GM12878 (cell line): Measurements from ENCODE around the gene RNPS1. TPM values are rescaled to one million over a fixed set of nuclear protein-coding genes. Genes with fewer than 3 reads are reported as not detected.

Experiments
- ATAC-seq: fragments of 200-7000 bp; cut with Tn5 transposase; 3 replicates; pipeline ENCODE4 v1.9.1; 2020; ENCODE audit warnings: mild to moderate bottlenecking, moderate library complexity
- BruUV-seq: library from RNA; stranded (reverse); fragments of 400-500 nt; replicated peaks from 2 replicates; lab custom pipeline; 2021; lab: Mats Ljungman, UMichigan
- CTCF ChIA-PET: fragments of 300-600 bp; sonication (Branson Sonifier 250); formaldehyde crosslinking; extraction: SDS; loops from one replicate; lab custom pipeline; 2021; ENCODE audit warnings: inconsistent platforms; lab: Yijun Ruan, JAX
- POLR2A ChIA-PET: fragments of 350-600 bp; formaldehyde crosslinking; extraction: SDS; loops from one replicate; lab custom pipeline; 2021; ENCODE audit warnings: inconsistent platforms; lab: Charles Lee
- RAD21 ChIA-PET: fragments of 300-600 bp; sonication (Branson Sonifier 250); formaldehyde crosslinking; loops from one replicate; lab custom pipeline; 2023; ENCODE audit warnings: antibody characterized with exemption; ENCODE audit not compliant: unreplicated experiment; lab: Charles Lee
- SMC1A ChIA-PET: fragments of 300-600 bp; sonication (Branson Sonifier 250); formaldehyde crosslinking; loops from one replicate; lab custom pipeline; 2023; ENCODE audit not compliant: unreplicated experiment, uncharacterized antibody; lab: Charles Lee
- DNase-seq: peaks from one replicate; pipeline ENCODE4 v3.0.0-alpha.2; 2011; ENCODE audit warnings: low read depth, low spot score
- FAIRE-seq: peaks from 3 replicates; lab custom pipeline; 2011; peaks lifted over from hg19 to GRCh38; lab: Jason Lieb, UNC
- H2AFZ ChIP-seq: 2 replicates; pipeline ENCODE4 v1.6.0; 2011; ENCODE audit warnings: low read depth, low read length, control low read depth; ENCODE audit not compliant: control insufficient read depth
- H3K27ac ChIP-seq: 2 replicates; pipeline ENCODE4 v1.5.1; 2011; ENCODE audit warnings: control low read depth; ENCODE audit not compliant: control insufficient read depth, insufficient read depth
- H3K27me3 ChIP-seq, 2 experiments: replicated peaks in 1 of 2; 2 replicates each; pipeline versions ENCODE4 v1.6.0 to v1.6.1; 2011; ENCODE audit warnings: low read length in 1 of 2; ENCODE audit not compliant: control insufficient read depth in 2 of 2, insufficient read depth in 2 of 2
- H3K36me3 ChIP-seq, 2 experiments: 2 replicates each; pipeline ENCODE4 v1.5.1; 2011; ENCODE audit warnings: low read length in 1 of 2; ENCODE audit not compliant: control insufficient read depth in 2 of 2, insufficient read depth in 2 of 2
- H3K4me1 ChIP-seq: 2 replicates; pipeline ENCODE4 v1.6.1; 2011; ENCODE audit warnings: mild to moderate bottlenecking, low read length, moderate library complexity, mixed read lengths; ENCODE audit not compliant: control insufficient read depth, insufficient read depth
- H3K4me2 ChIP-seq: 2 replicates; pipeline ENCODE4 v1.6.0; 2011; ENCODE audit warnings: control low read depth; ENCODE audit not compliant: control insufficient read depth, insufficient read depth
- H3K4me3 ChIP-seq: fragments of 200-600 bp; sonication (generic); 2 replicates; pipeline ENCODE4 v1.5.1; 2016
- H3K79me2 ChIP-seq: 2 replicates; pipeline ENCODE4 v1.6.0; 2011; ENCODE audit warnings: low read length; ENCODE audit not compliant: control insufficient read depth, insufficient read depth
- H3K9ac ChIP-seq: 2 replicates; pipeline ENCODE4 v1.8.0; 2011; ENCODE audit warnings: low read length, control low read depth, mixed read lengths; ENCODE audit not compliant: control insufficient read depth, insufficient read depth
- H3K9me3 ChIP-seq: replicated peaks from 3 replicates; pipeline ENCODE4 v1.5.1; 2011; ENCODE audit warnings: mild to moderate bottlenecking, low read length; ENCODE audit not compliant: control insufficient read depth, insufficient read depth
- H4K20me1 ChIP-seq: 2 replicates; pipeline ENCODE4 v1.6.0; 2011; ENCODE audit not compliant: control insufficient read depth, insufficient read depth
- ASH2L ChIP-seq: fragments of 300-600, 200-600 bp; sonication (generic); IDR thresholded peaks from 2 replicates; pipeline ENCODE4 v1.6.1; 2017; ENCODE audit warnings: low read depth, mild to moderate bottlenecking, borderline replicate concordance
- BCL11A ChIP-seq: IDR thresholded peaks from 2 replicates; pipeline ENCODE4 v1.6.1; 2011; ENCODE audit warnings: low read depth, low read length
- CEBPB ChIP-seq, 2 experiments: fragments of 150-350 bp in 1 of 2; IDR thresholded peaks; 2 replicates each; pipeline ENCODE4 v1.6.1; 2012 to 2014; ENCODE audit warnings: low read depth in 2 of 2, low read length in 2 of 2, borderline replicate concordance in 1 of 2, inconsistent platforms in 1 of 2
- CHD1 ChIP-seq: IDR thresholded peaks from 2 replicates; pipeline ENCODE4 v1.6.1; 2012; ENCODE audit warnings: low read depth, low read length, improper control_type of control experiment
- EGR1 ChIP-seq, 2 experiments: IDR thresholded peaks; 1 replicate in 1 of 2; 2 replicates in 1 of 2; pipeline ENCODE4 v1.6.1; 2011 to 2012; ENCODE audit warnings: low read depth in 2 of 2, low read length in 2 of 2, borderline replicate concordance in 1 of 2, mild to moderate bottlenecking in 1 of 2, moderate library complexity in 1 of 2
- FOS ChIP-seq: IDR thresholded peaks from 3 replicates; pipeline ENCODE4 v1.6.1; 2011; ENCODE audit warnings: borderline replicate concordance; ENCODE audit not compliant: insufficient read length; ENCODE audit errors: extremely low read depth
- FOXM1 ChIP-seq: IDR thresholded peaks from 2 replicates; pipeline ENCODE4 v1.6.1; 2012; ENCODE audit warnings: low read depth, mild to moderate bottlenecking, inconsistent platforms, low read length, moderate library complexity
- IKZF2 ChIP-seq, 2 experiments: fragments of 450-650 bp; IDR thresholded peaks; 2 replicates each; pipeline ENCODE4 v1.6.1; 2017; ENCODE audit warnings: mild to moderate bottlenecking in 2 of 2, moderate library complexity in 2 of 2
- JUND ChIP-seq: IDR thresholded peaks from 2 replicates; pipeline ENCODE4 v1.6.1; 2012; ENCODE audit warnings: low read depth, mild to moderate bottlenecking, low read length, improper control_type of control experiment, moderate library complexity
- NR2C1 ChIP-seq: fragments of 450-650 bp; IDR thresholded peaks from 2 replicates; pipeline ENCODE4 v1.6.1; 2017; ENCODE audit warnings: antibody characterized with exemption, mild to moderate bottlenecking, moderate library complexity
- POLR2AphosphoS2 ChIP-seq: IDR thresholded peaks from 2 replicates; pipeline ENCODE4 v1.6.1; 2011; ENCODE audit warnings: low read depth, mild to moderate bottlenecking, low read length, improper control_type of control experiment, moderate library complexity
- POLR2AphosphoS5 ChIP-seq: IDR thresholded peaks from 2 replicates; pipeline ENCODE4 v1.6.1; 2011; ENCODE audit warnings: mild to moderate bottlenecking, low read length, inconsistent platforms
- RFX5 ChIP-seq: IDR thresholded peaks from 2 replicates; pipeline ENCODE4 v1.6.1; 2011; ENCODE audit warnings: low read depth, low read length, improper control_type of control experiment
- SKIL ChIP-seq: fragments of 450-650 bp; IDR thresholded peaks from 2 replicates; pipeline ENCODE4 v1.6.1; 2017; ENCODE audit warnings: mild to moderate bottlenecking, low read depth, inconsistent platforms; ENCODE audit not compliant: poor library complexity, severe bottlenecking
- TARDBP ChIP-seq: IDR thresholded peaks from 2 replicates; pipeline ENCODE4 v1.6.1; 2016; ENCODE audit warnings: borderline replicate concordance
- TCF7 ChIP-seq: IDR thresholded peaks from 2 replicates; pipeline ENCODE4 v1.6.1; 2014; ENCODE audit warnings: antibody characterized with exemption, borderline replicate concordance
- USF2 ChIP-seq: IDR thresholded peaks from 2 replicates; pipeline ENCODE4 v1.6.1; 2011; ENCODE audit warnings: low read depth, low read length, improper control_type of control experiment, borderline replicate concordance
- ZNF217 ChIP-seq: fragments of 450-650 bp; IDR thresholded peaks from 2 replicates; pipeline ENCODE4 v1.6.1; 2017; ENCODE audit warnings: antibody characterized with exemption, mild to moderate bottlenecking
- ZNF24 ChIP-seq: fragments of 450-650 bp; IDR thresholded peaks from 2 replicates; pipeline ENCODE4 v1.6.1; 2017; ENCODE audit warnings: antibody characterized with exemption, mild to moderate bottlenecking
- ZZZ3 ChIP-seq: IDR thresholded peaks from 2 replicates; pipeline ENCODE4 v1.6.1; 2011; ENCODE audit warnings: low read depth; ENCODE audit not compliant: control insufficient read depth, insufficient read length
- WGBS: methylation state at CpG from one replicate; pipeline ENCODE4 v1.1.6; 2016; ENCODE audit warnings: low lambda C conversion rate; ENCODE audit not compliant: insufficient replicate concordance, insufficient coverage; ENCODE audit errors: missing lambda C conversion rate; 5-methylcytosine and 5-hydroxymethylcytosine counted together
- in situ Hi-C: fragments of 300-500 bp; cut with MboI; formaldehyde crosslinking; loops from 9 replicates; pipeline ENCODE4 v1.14.3; 2018; ENCODE audit warnings: mixed read lengths
- intact Hi-C: fragments of 100-400 bp; cut with micrococcal nuclease; formaldehyde crosslinking; loops from one replicate; pipeline ENCODE4 v1.14.2; 2022; ENCODE audit not compliant: unreplicated experiment
- polyA plus RNA-seq, 11 experiments: library from polyadenylated mRNA; depleted of rRNA in 4 of 11; unstranded in 6 of 11; stranded (reverse) in 5 of 11; fragments of >200 nt; fragmentation: Nextera tagmentation in 4 of 11; fragmentation: Illumina TruSeq in 1 of 11; extraction: Ambion mirVana in 4 of 11; extraction: Trizol in 1 of 11; gene quantifications; 1 replicate in 1 of 11; 2 replicates in 10 of 11; pipeline versions ENCODE4 v1.2.1 to v1.2.3, GENCODE V29; 2011 to 2016; ENCODE audit warnings: inconsistent platforms in 2 of 11, missing spikeins in 2 of 11, low read depth in 1 of 11
- total RNA-seq, 4 experiments: library from RNA; depleted of rRNA in 3 of 4; stranded (reverse); fragments of >200 nt in 3 of 4; fragmentation: Illumina TruSeq in 1 of 4; extraction: Trizol in 1 of 4; gene quantifications; 2 replicates each; pipeline versions ENCODE4 v1.2.1 to v1.2.3, GENCODE V29; 2013 to 2021

RNPS1 gene
- total and polyA plus RNA-seq, 10 of the 15 experiments (the other 5 are each of a cell fraction or from before 2014, with no cell fraction given): 38.2 to 359 (median 188) TPM

- CTCF ChIA-PET: interaction anchor here (0.6 to 2.5 kb wide), 19 partner anchors 12 to 288 kb away, joined by 3 to 14 read pairs (median 3); partner anchors contain the start of genes ABCA3, CCNF and E4F1
- intact Hi-C loops: loop anchor here (2.0 to 5.0 kb wide), 2 partner anchors 29 to 44 kb away; partner anchors contain the start of genes E4F1 and MLST8
- TF ChIP-seq TARDBP: 0 out of 2 replicates have a peak, but pooled peaks have one; percentile 53
- TF ChIP-seq USF2: no peak
- TF ChIP-seq POLR2AphosphoS2: peak; percentile 36; the same call in 1 of the 2 replicates
- no peak for TF ChIP-seq JUND
- TF ChIP-seq ASH2L: 0 out of 2 replicates have a peak, but pooled peaks have one; percentile 64
- peak in 1 of 2 experiments; percentile 61; a peak in 1 of 3 replicates for TF ChIP-seq EGR1 (IDR thresholded peaks at IDR 0.05; ENCODE audit: borderline replicate concordance in 1 of 2, low read depth in 2 of 2, low read length in 2 of 2)
- no peak for TF ChIP-seq SKIL
- peak; percentile 69; the same call in 1 of the 2 replicates for TF ChIP-seq POLR2AphosphoS5
- TF ChIP-seq NR2C1: peak; percentile 72
- no peak for TF ChIP-seq RFX5
- TF ChIP-seq FOXM1: no peak
- no peak for TF ChIP-seq TCF7
- no peak for TF ChIP-seq ZNF24
- no peak; a peak in 1 of 4 replicates for TF ChIP-seq IKZF2 (IDR thresholded peaks at IDR 0.05)
- no peak for TF ChIP-seq CHD1
- TF ChIP-seq BCL11A: no peak
- TF ChIP-seq ZNF217: peak; percentile 56; the same call in 1 of the 2 replicates
- TF ChIP-seq FOS: no peak
- peak in 1 of 2 experiments; percentile 3; a peak in 1 of 4 replicates for TF ChIP-seq CEBPB (IDR thresholded peaks at IDR 0.05; ENCODE audit: borderline replicate concordance in 1 of 2, low read depth in 2 of 2, low read length in 2 of 2)
- TF ChIP-seq ZZZ3: no peak
These were observed 16.4 kb downstream of the RNPS1 start, which contains the start of gene ECI1 for GRCh38 chr16:2251296-2252111. Gene ECI1, minus strand, starts transcription at chr16:2251587. Its CDS starts 21 bp downstream, at chr16:2251566.

More at GRCh38 chr16:2251296-2252111, 16.4 kb downstream of the RNPS1 start, which contains the start of gene ECI1:
- DNase-seq: peak; percentile 62
- Histone ChIP-seq H3K36me3 (peaks cover 10 to 17% of the 10 kb centered on the region in 2 experiments; a peak in 3 of 4 replicates), H2AFZ (peak within 1 kb of the TSS; percentile 69), H3K27me3 (no peaks in the 10 kb centered on the region), H3K9ac (peak within 1 kb of the TSS; percentile 80), H3K4me1 (peaks cover 13% of the 10 kb centered on the region), H4K20me1 (no peaks in the 10 kb centered on the region), H3K4me2 (peak within 1 kb of the TSS; percentile 94), H3K9me3 (no peaks in the 10 kb centered on the region), H3K27ac (peak within 1 kb of the TSS; percentile 76), H3K79me2 (peaks cover 13% of the 10 kb centered on the region), H3K4me3 (peak within 1 kb of the TSS; percentile 84)
- peak; percentile 95 for FAIRE-seq
- WGBS: 5% methylated on average over 76 of the region's 88 CpGs
- ATAC-seq: peak; percentile 97
- BruUV-seq: no TSS peak
- ChIA-PET SMC1A (interaction anchor here (0.5 to 1.9 kb wide), 12 partner anchors 10 to 287 kb away, joined by 3 to 6 read pairs (median 4); partner anchors contain the start of gene TRAF7), RAD21 (interaction anchor here (0.6 to 2.7 kb wide), 12 partner anchors 18 to 250 kb away, joined by 3 to 14 read pairs (median 4); partner anchors contain the start of genes PGP, PKD1 and TRAF7), POLR2A (interaction anchor here (0.8 to 2.5 kb wide), 10 partner anchors 12 to 281 kb away, joined by 3 to 9 read pairs (median 4); partner anchors contain the start of genes CCNF, PGP and TRAF7)
- in situ Hi-C loops: no loop called here
